Motor neuron (in vitro differentiated cells): ENCODE results near the gene VAMP3. TPM values are rescaled to one million over a fixed set of nuclear protein-coding genes. Genes with fewer than 3 reads are reported as not detected.

ENCODE experiments used
- ATAC-seq, 8 experiments: fragments of 200-7000 bp; cut with Tn5 transposase; replicated peaks in 6 of 8; 2 replicates each; pipeline ENCODE4 v1.8.0; 2021; ENCODE audit warnings: mild to moderate bottlenecking in 8 of 8, moderate library complexity in 8 of 8
- H3K27ac ChIP-seq, 2 donors: fragments of 250-450 bp; sonication (Bioruptor Pico); 2 replicates each; pipeline ENCODE4 v1.9.0; 2021; ENCODE audit warnings: antibody characterized with exemption in 2 of 2, mild to moderate bottlenecking in 2 of 2, moderate library complexity in 1 of 2
- H3K4me1 ChIP-seq, 2 donors: fragments of 250-450 bp; sonication (Bioruptor Pico); replicated peaks in 1 of 2; 2 replicates each; pipeline ENCODE4 v1.6.1; 2021; ENCODE audit warnings: antibody characterized with exemption in 2 of 2, mild to moderate bottlenecking in 2 of 2, moderate library complexity in 1 of 2
- H3K4me3 ChIP-seq, 5 donors: fragments of 250-450 bp; sonication (Bioruptor Pico); 2 replicates each; pipeline ENCODE4 v1.9.0; 2021; ENCODE audit warnings: antibody characterized with exemption in 5 of 5, mild to moderate bottlenecking in 5 of 5, moderate library complexity in 4 of 5
- WGBS, 10 experiments: fragments of 450-650 bp; shearing (Covaris generic); methylation state at CpG; one replicate each; pipeline ENCODE4 v1.0.0; 2022; 5-methylcytosine and 5-hydroxymethylcytosine counted together
- in situ Hi-C, 9 experiments: fragments of 400-800 bp; cut with MboI; loops; one replicate each; pipeline ENCODE4 v1.15.0; 2021; ENCODE audit warnings: low sequenced_read_pairs in 9 of 9, low pct_unique_long_range_greater_than_20kb in 2 of 9; ENCODE audit not compliant: unreplicated experiment in 9 of 9
- total RNA-seq, 8 experiments: library from RNA; unstranded; fragments of 300-600 nt; gene quantifications; 2 replicates each; pipeline versions ENCODE4 v1.2.3 to v1.2.4, GENCODE V29; 2022

The VAMP3 gene
- total RNA-seq, 8 experiments from 2014 or later: 24.0 to 114 (median 52.2) TPM

GRCh38 chr1:7827126-7827955, 56.2 kb downstream of the VAMP3 start:
- no peaks in the 10 kb centered on the region for H3K4me1 ChIP-seq
- H3K27ac ChIP-seq: no peak overlapping the region
- ATAC-seq: peak in 1 of 8 experiments; percentile 77
- WGBS, 10 experiments: 63 to 100% (median 90%) methylated on average over 1 to 26 of the region's 39 CpGs
- no peak overlapping the region for H3K4me3 ChIP-seq
- in situ Hi-C loops: no loop called here

Other genes with a start within 250 kb of the VAMP3 start
- 1 to 10 TPM; 2.8 to 9.6 (median 3.8) TPM for gene PER3, start 13.0 kb downstream of the VAMP3 start, total RNA-seq
- 100 to 1,000 TPM in 1 of 8 experiments, 1 to 10 TPM in 2, under 1 TPM in 2, not detected in 3; 0.56 to 113 (median 1.2) TPM for gene UTS2, start 81.8 kb downstream of the VAMP3 start, total RNA-seq
- 10 to 100 TPM in 1 of 8 experiments, 1 to 10 TPM in 2, under 1 TPM in 5; 0.05 to 15.5 (median 0.50) TPM for gene TNFRSF9, start 169.5 kb downstream of the VAMP3 start, total RNA-seq
- gene PARK7, start 190.4 kb downstream of the VAMP3 start, total RNA-seq: 100 to 1,000 TPM; 305 to 482 (median 382) TPM